ENCODE measurements around the gene CELA1.

DNA sequence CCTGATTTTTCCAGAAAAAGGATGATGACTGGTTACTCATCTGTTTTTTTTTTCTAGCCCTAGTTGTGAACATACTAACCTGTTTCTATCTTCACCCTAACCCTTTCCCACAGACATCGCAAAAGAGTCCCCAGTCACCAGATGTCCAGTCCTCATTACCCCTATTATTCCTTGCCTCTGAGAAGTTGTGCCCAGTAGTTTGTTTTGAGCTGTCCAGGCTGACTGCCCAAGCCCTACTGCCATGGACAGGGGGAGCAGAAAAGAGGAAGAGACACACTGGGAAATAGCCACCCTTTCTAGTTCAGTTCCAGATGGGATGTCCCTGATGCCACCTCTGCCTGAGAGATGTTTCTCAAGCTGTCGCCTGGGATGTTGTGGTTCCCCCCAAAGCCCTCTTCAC, 13.8 kb upstream of the CELA1 start:
- TF ChIP-seq RCOR1 (IDR thresholded peaks at IDR 0.05; ENCODE audit: low read length) = no peak
- TF ChIP-seq, protein P1, sequence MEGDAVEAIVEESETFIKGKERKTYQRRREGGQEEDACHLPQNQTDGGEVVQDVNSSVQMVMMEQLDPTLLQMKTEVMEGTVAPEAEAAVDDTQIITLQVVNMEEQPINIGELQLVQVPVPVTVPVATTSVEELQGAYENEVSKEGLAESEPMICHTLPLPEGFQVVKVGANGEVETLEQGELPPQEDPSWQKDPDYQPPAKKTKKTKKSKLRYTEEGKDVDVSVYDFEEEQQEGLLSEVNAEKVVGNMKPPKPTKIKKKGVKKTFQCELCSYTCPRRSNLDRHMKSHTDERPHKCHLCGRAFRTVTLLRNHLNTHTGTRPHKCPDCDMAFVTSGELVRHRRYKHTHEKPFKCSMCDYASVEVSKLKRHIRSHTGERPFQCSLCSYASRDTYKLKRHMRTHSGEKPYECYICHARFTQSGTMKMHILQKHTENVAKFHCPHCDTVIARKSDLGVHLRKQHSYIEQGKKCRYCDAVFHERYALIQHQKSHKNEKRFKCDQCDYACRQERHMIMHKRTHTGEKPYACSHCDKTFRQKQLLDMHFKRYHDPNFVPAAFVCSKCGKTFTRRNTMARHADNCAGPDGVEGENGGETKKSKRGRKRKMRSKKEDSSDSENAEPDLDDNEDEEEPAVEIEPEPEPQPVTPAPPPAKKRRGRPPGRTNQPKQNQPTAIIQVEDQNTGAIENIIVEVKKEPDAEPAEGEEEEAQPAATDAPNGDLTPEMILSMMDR (IDR thresholded peaks at IDR 0.05) = no peak

All from SK-N-SH (cell line).